ENCODE measurements around the gene REEP1. TPM values are rescaled to one million over a fixed set of nuclear protein-coding genes. Genes with fewer than 3 reads are reported as not detected.
A peak's percentile ranks its signal among the peaks of the same experiment; 100 is the strongest.

Gene REEP1
- total and polyA plus RNA-seq, 9 of the 15 experiments (the other 6 are each of a cell fraction or from before 2014, with no cell fraction given), result 0.11 to 0.67 (median 0.13) TPM

DNA sequence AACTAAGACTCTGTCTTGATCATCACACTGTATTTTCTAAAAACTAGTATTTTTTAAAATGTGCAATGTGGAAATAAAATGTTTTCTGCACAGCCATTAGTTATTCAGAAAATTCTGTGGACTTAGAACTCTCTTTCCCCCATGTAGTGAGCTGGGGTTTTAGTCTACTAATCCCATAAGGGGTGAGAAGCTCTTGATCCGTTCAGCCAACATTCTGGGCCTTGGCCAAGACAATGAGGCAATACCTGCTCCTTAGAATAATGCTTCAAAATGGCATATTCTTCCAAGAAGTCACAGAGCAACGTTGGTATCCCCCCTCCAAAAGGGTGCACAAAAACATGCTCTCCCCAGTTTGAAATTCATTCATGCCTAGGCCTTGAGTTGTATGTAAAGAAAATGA, 4.0 kb downstream of the REEP1 start:
- Histone ChIP-seq H3K9ac (ENCODE audit: insufficient read depth in 1 of 2, low read depth in 2 of 2, low read length in 2 of 2) (no peak overlapping the region), H4K20me1 (replicated peaks; ENCODE audit: control insufficient read depth, insufficient read depth, low read length) (0 out of 2 replicates have a peak, but pooled peaks cover 3% of the 10 kb centered on the region), H3K4me2 (ENCODE audit: insufficient read depth, low read length) (no peak overlapping the region), H3K9me3 (replicated peaks; ENCODE audit: control insufficient read depth, insufficient read depth, low read depth, low read length) (no peaks in the 10 kb centered on the region; the same call in 1 of the 2 replicates), H3K4me1 (replicated peaks in 1 of 2; ENCODE audit: control insufficient read depth in 2 of 2, insufficient read depth in 2 of 2, low read length in 2 of 2) (peaks cover 0 to 5% of the 10 kb centered on the region in 2 experiments; a peak in 1 of 5 replicates), H3K9me1 (ENCODE audit: control insufficient read depth, insufficient read depth, low read length) (no peaks in the 10 kb centered on the region), H3K79me2 (ENCODE audit: control insufficient read depth, insufficient read depth, low read length) (no peaks in the 10 kb centered on the region), H3K27me3 (ENCODE audit: control insufficient read depth in 2 of 2, insufficient read depth in 2 of 2, low read length in 2 of 2) (peaks cover 12 to 43% of the 10 kb centered on the region in 2 experiments), H3K27ac (ENCODE audit: extremely low read depth, low read depth, low read length) (no peak overlapping the region), H3K4me3 (no peak overlapping the region), H3K36me3 (ENCODE audit: control insufficient read depth, insufficient read depth, low read length) (no peaks in the 10 kb centered on the region), H2AFZ (ENCODE audit: low read depth, low read length) (no peak overlapping the region)
- BruUV-seq (replicated peaks), result no TSS peak
- CTCF ChIA-PET (ENCODE audit: low intra/inter-chr PET ratio), result no interaction called here
- in situ Hi-C loops (cut with MboI), result no loop called here
- intact Hi-C loops (cut with micrococcal nuclease), result no loop called here
- POLR2A ChIA-PET, result no interaction called here
- ATAC-seq, result no peak
- FAIRE-seq, result no peak
- no peak for DNase-seq (ENCODE audit: extremely low read depth in 1 of 4, low spot score in 3 of 4)
- 0 out of 2 replicates have a peak, but pooled peaks have one; percentile 14 for TF ChIP-seq NFIC (IDR thresholded peaks at IDR 0.05)
- no peak for TF ChIP-seq STAT5A (IDR thresholded peaks at IDR 0.05; ENCODE audit: borderline replicate concordance, low read length)
- no peak for TF ChIP-seq CBX1 (IDR thresholded peaks at IDR 0.05; ENCODE audit: low read depth)
- 0% methylated on average over 2 of the region's 2 CpGs for WGBS (ENCODE audit: insufficient coverage, low coverage, missing lambda C conversion rate)

DNA sequence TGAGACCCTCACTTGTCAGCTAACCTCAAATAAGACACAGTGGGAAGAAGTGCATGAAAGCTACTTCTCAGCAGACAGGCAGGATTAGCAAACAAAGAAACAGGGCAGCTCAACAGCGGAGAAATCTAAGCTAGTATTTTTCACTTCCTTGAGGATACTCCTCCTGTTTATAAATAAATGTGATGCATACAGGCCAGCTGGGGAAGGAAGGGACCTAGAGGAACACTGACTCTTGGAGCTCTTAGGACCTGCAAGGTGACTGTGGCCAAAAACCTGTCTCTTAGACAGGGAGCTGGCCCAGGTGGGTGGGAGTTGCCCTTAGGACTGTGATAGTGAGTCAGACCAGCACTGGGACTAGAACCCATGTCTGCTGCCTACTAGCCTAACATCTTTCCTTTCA, 4.8 kb downstream of the REEP1 start:
- peaks cover 7 to 43% of the 10 kb centered on the region in 2 experiments for H3K27me3 ChIP-seq (ENCODE audit: control insufficient read depth in 2 of 2, insufficient read depth in 2 of 2, low read length in 2 of 2)
- TF ChIP-seq, protein P1, sequence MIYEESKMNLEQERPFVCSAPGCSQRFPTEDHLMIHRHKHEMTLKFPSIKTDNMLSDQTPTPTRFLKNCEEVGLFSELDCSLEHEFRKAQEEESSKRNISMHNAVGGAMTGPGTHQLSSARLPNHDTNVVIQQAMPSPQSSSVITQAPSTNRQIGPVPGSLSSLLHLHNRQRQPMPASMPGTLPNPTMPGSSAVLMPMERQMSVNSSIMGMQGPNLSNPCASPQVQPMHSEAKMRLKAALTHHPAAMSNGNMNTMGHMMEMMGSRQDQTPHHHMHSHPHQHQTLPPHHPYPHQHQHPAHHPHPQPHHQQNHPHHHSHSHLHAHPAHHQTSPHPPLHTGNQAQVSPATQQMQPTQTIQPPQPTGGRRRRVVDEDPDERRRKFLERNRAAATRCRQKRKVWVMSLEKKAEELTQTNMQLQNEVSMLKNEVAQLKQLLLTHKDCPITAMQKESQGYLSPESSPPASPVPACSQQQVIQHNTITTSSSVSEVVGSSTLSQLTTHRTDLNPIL (CRISPR knock-in tag; IDR thresholded peaks at IDR 0.05), result no peak
- TF ChIP-seq MECOM (CRISPR knock-in tag; IDR thresholded peaks at IDR 0.05), result no peak
- TF ChIP-seq, protein P2, sequence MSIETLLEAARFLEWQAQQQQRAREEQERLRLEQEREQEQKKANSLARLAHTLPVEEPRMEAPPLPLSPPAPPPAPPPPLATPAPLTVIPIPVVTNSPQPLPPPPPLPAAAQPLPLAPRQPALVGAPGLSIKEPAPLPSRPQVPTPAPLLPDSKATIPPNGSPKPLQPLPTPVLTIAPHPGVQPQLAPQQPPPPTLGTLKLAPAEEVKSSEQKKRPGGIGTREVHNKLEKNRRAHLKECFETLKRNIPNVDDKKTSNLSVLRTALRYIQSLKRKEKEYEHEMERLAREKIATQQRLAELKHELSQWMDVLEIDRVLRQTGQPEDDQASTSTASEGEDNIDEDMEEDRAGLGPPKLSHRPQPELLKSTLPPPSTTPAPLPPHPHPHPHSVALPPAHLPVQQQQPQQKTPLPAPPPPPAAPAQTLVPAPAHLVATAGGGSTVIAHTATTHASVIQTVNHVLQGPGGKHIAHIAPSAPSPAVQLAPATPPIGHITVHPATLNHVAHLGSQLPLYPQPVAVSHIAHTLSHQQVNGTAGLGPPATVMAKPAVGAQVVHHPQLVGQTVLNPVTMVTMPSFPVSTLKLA (conservative IDR thresholded peaks at IDR 0.05), result no peak
- TF ChIP-seq, protein P3, sequence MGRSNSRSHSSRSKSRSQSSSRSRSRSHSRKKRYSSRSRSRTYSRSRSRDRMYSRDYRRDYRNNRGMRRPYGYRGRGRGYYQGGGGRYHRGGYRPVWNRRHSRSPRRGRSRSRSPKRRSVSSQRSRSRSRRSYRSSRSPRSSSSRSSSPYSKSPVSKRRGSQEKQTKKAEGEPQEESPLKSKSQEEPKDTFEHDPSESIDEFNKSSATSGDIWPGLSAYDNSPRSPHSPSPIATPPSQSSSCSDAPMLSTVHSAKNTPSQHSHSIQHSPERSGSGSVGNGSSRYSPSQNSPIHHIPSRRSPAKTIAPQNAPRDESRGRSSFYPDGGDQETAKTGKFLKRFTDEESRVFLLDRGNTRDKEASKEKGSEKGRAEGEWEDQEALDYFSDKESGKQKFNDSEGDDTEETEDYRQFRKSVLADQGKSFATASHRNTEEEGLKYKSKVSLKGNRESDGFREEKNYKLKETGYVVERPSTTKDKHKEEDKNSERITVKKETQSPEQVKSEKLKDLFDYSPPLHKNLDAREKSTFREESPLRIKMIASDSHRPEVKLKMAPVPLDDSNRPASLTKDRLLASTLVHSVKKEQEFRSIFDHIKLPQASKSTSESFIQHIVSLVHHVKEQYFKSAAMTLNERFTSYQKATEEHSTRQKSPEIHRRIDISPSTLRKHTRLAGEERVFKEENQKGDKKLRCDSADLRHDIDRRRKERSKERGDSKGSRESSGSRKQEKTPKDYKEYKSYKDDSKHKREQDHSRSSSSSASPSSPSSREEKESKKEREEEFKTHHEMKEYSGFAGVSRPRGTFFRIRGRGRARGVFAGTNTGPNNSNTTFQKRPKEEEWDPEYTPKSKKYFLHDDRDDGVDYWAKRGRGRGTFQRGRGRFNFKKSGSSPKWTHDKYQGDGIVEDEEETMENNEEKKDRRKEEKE (IDR thresholded peaks at IDR 0.05; ENCODE audit: borderline replicate concordance in 1 of 2, control insufficient read depth in 1 of 2, low read depth in 2 of 2, low read length in 1 of 2), result no peak
- TF ChIP-seq GATAD2B (IDR thresholded peaks at IDR 0.05; ENCODE audit: borderline replicate concordance), result no peak
- TF ChIP-seq TARDBP (IDR thresholded peaks at IDR 0.05), result no peak
- TF ChIP-seq NCOA4 (IDR thresholded peaks at IDR 0.05; ENCODE audit: partially characterized antibody), result no peak

More for the DNA sequence above, 4.8 kb downstream of the REEP1 start:
- CTCF ChIA-PET (ENCODE audit: low intra/inter-chr PET ratio), result no interaction called here
- no peak overlapping the region for H3K9ac ChIP-seq (ENCODE audit: insufficient read depth in 1 of 2, low read depth in 2 of 2, low read length in 2 of 2)
- intact Hi-C loops (cut with micrococcal nuclease) (no loop called here), in situ Hi-C loops (cut with MboI) (no loop called here)
- H3K79me2 ChIP-seq (ENCODE audit: control insufficient read depth, insufficient read depth, low read length), result no peaks in the 10 kb centered on the region
- 8% methylated on average over 1 of the region's 1 CpG for WGBS (ENCODE audit: insufficient coverage, low coverage, missing lambda C conversion rate)
- no peak overlapping the region for H3K4me3 ChIP-seq
- H3K9me1 ChIP-seq (ENCODE audit: control insufficient read depth, insufficient read depth, low read length), result no peaks in the 10 kb centered on the region
- H3K27ac ChIP-seq (ENCODE audit: extremely low read depth, low read depth, low read length), result no peak overlapping the region
- BruUV-seq (replicated peaks), result no TSS peak
- no peak overlapping the region for H3K4me2 ChIP-seq (ENCODE audit: insufficient read depth, low read length)
- no peaks in the 10 kb centered on the region; the same call in 1 of the 2 replicates for H3K9me3 ChIP-seq (replicated peaks; ENCODE audit: control insufficient read depth, insufficient read depth, low read depth, low read length)
- no peak for DNase-seq (ENCODE audit: extremely low read depth in 1 of 4, low spot score in 3 of 4)
- POLR2A ChIA-PET, result no interaction called here
- no peak for ATAC-seq
- 0 out of 2 replicates have a peak, but pooled peaks cover 3% of the 10 kb centered on the region for H4K20me1 ChIP-seq (replicated peaks; ENCODE audit: control insufficient read depth, insufficient read depth, low read length)
- no peak for FAIRE-seq
- H3K4me1 ChIP-seq (replicated peaks in 1 of 2; ENCODE audit: control insufficient read depth in 2 of 2, insufficient read depth in 2 of 2, low read length in 2 of 2), result peaks cover 0 to 5% of the 10 kb centered on the region in 2 experiments; a peak in 1 of 5 replicates
- H2AFZ ChIP-seq (ENCODE audit: low read depth, low read length), result no peak overlapping the region
- no peaks in the 10 kb centered on the region for H3K36me3 ChIP-seq (ENCODE audit: control insufficient read depth, insufficient read depth, low read length)
